Fibroblast of lung (primary cell): ENCODE data around the gene NRIP1.

Experiments
- CTCF ChIP-seq, 2 donors: IDR thresholded peaks in 1 of 2; conservative IDR thresholded peaks in 1 of 2; 1 replicate in 1 of 2; 2 replicates in 1 of 2; pipeline ENCODE4 v1.5.1; 2011 to 2012; ENCODE audit warnings: low read length in 2 of 2, control low read depth in 1 of 2, inconsistent platforms in 1 of 2, low read depth in 1 of 2, mild to moderate bottlenecking in 1 of 2
- EZH2 ChIP-seq: IDR thresholded peaks from 2 replicates; pipeline ENCODE4 v1.5.1; 2012; ENCODE audit warnings: low read length, control low read depth, mild to moderate bottlenecking; ENCODE audit errors: missing control alignments

- TF ChIP-seq EZH2 (no peak), CTCF (conservative IDR thresholded peaks at IDR 0.05 in 1 of 2, IDR thresholded peaks at IDR 0.05 in 1 of 2; ENCODE audit: low read depth in 1 of 2, low read length in 2 of 2) (no peak)
Measured at GRCh38 chr21:15061747-15062605, 2.8 kb downstream of the NRIP1 start.
